PFSK-1 (cell line): ENCODE results near the gene NNAT.

Source experiments
- FOXP2 ChIP-seq: optimal IDR thresholded peaks from 2 replicates; pipeline ENCODE3; 2011; ENCODE audit warnings: borderline replicate concordance, control low read depth, inconsistent platforms; ENCODE audit not compliant: insufficient read depth; ENCODE audit errors: extremely low read length, extremely low read depth
- POLR2AphosphoS5 ChIP-seq: IDR thresholded peaks from 2 replicates; pipeline ENCODE4 v1.6.1; 2012; ENCODE audit warnings: low read depth, mild to moderate bottlenecking, control low read depth, low read length, moderate library complexity
- SIN3A ChIP-seq: IDR thresholded peaks from 2 replicates; pipeline ENCODE4 v1.6.1; 2012; ENCODE audit warnings: mild to moderate bottlenecking, low read length, moderate library complexity, borderline replicate concordance; ENCODE audit not compliant: insufficient read depth
- TAF1 ChIP-seq: IDR thresholded peaks from 2 replicates; pipeline ENCODE4 v1.6.1; 2012; ENCODE audit warnings: low read length, control low read depth, borderline replicate concordance; ENCODE audit not compliant: insufficient read depth
- TF ChIP-seq, protein P1 (sequence below), 2 experiments: IDR thresholded peaks; 2 replicates each; pipeline versions ENCODE4 v1.6.1 to v1.8.0; 2011 to 2012; ENCODE audit warnings: low read depth in 2 of 2, low read length in 2 of 2, control low read depth in 1 of 2, inconsistent platforms in 1 of 2, mild to moderate bottlenecking in 1 of 2, moderate library complexity in 1 of 2; ENCODE audit not compliant: insufficient read depth in 1 of 2

NNAT gene

DNA sequence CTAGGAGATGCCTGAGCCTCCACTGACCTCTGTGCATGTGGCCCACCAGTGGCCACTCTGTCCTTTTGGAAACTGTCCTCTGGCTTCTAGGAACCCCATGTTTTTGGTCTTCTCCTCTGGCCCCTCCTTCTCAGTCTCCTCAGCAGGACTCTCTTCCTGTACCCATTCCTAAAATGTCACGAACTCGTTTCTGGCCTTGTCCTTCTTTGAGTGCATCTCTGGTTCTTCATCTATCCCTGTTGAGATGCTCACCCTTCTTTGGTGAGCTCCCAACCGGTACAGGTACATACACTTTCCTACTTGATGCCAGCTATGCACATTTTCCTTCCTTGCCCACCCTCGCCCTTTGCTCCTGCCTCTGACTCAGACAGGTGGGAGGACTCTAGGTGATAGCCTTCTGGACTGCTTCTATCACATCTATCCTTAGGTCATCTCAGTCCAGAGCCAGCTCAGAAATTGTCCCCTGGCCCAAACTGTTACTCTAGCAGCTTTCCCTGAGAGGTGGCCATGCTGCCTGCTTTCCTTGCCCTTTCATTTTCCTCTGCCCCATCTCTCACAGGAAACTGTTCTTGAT lies 14.8 kb upstream of the NNAT start:
- TF ChIP-seq POLR2AphosphoS5 (no peak; the same call in 1 of the 2 replicates), FOXP2 (no peak), SIN3A (no peak), TAF1 (no peak)
- TF ChIP-seq, protein P1, sequence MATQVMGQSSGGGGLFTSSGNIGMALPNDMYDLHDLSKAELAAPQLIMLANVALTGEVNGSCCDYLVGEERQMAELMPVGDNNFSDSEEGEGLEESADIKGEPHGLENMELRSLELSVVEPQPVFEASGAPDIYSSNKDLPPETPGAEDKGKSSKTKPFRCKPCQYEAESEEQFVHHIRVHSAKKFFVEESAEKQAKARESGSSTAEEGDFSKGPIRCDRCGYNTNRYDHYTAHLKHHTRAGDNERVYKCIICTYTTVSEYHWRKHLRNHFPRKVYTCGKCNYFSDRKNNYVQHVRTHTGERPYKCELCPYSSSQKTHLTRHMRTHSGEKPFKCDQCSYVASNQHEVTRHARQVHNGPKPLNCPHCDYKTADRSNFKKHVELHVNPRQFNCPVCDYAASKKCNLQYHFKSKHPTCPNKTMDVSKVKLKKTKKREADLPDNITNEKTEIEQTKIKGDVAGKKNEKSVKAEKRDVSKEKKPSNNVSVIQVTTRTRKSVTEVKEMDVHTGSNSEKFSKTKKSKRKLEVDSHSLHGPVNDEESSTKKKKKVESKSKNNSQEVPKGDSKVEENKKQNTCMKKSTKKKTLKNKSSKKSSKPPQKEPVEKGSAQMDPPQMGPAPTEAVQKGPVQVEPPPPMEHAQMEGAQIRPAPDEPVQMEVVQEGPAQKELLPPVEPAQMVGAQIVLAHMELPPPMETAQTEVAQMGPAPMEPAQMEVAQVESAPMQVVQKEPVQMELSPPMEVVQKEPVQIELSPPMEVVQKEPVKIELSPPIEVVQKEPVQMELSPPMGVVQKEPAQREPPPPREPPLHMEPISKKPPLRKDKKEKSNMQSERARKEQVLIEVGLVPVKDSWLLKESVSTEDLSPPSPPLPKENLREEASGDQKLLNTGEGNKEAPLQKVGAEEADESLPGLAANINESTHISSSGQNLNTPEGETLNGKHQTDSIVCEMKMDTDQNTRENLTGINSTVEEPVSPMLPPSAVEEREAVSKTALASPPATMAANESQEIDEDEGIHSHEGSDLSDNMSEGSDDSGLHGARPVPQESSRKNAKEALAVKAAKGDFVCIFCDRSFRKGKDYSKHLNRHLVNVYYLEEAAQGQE (IDR thresholded peaks at IDR 0.05; ENCODE audit: insufficient read depth in 1 of 2, low read depth in 2 of 2, low read length in 2 of 2) = no peak

- TF ChIP-seq POLR2AphosphoS5 = no peak
- TF ChIP-seq FOXP2 = no peak
- TF ChIP-seq, protein P1 (IDR thresholded peaks at IDR 0.05; ENCODE audit: insufficient read depth in 1 of 2, low read depth in 2 of 2, low read length in 2 of 2) = no peak
- TF ChIP-seq SIN3A = no peak
- TF ChIP-seq TAF1 = no peak
Measured at GRCh38 chr20:37510226-37510625, 10.8 kb upstream of the NNAT start.

DNA sequence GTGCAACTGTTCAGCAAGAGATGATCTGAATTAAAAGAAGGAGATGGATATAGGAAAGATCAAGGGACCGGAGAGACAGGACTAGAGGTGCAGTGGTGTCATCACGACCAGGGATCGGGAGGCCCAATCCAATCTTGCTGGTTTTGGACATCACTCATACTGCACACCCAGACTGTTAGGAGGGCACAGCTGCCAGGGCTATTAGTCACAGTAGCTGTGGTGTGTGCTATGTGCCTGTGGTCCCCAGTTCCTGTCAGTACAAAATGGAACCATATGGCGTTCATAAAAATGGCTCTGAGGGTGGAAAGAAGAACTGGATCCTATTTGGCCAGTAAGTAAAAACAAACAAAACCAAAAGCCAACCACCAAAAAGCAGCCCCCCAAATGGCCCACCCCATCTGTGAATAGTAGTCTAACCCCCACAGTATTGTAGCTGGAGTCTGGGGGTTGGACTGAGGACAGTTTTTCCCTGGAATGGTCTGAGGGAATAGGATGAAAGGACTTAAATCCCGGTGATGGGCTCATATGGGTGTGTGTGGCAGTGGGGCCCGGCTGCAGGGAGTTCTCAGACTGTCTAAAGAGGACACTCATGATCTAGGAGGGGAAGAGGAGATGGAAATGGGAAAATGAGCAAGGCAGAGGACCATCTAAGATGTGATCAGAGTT lies 9.3 kb upstream of the NNAT start:
- TF ChIP-seq, protein P1 (IDR thresholded peaks at IDR 0.05; ENCODE audit: insufficient read depth in 1 of 2, low read depth in 2 of 2, low read length in 2 of 2) = no peak
- TF ChIP-seq SIN3A = no peak
- no peak for TF ChIP-seq TAF1
- TF ChIP-seq POLR2AphosphoS5 = no peak
- TF ChIP-seq FOXP2 = no peak

GRCh38 chr20:37513779-37514359 lies 7.2 kb upstream of the NNAT start:
- TF ChIP-seq, protein P1 (IDR thresholded peaks at IDR 0.05; ENCODE audit: insufficient read depth in 1 of 2, low read depth in 2 of 2, low read length in 2 of 2) = no peak
- TF ChIP-seq FOXP2 (no peak), SIN3A (no peak), TAF1 (no peak), POLR2AphosphoS5 (no peak)
